Stomach smooth muscle (tissue), 2 donors: ENCODE data around the gene CPHXL.
A peak's percentile ranks its signal among the peaks of the same experiment; 100 is the strongest.

Source experiments
- H3K27ac ChIP-seq: one replicate; pipeline ENCODE4 v1.7.0; 2013; ENCODE audit warnings: mild to moderate bottlenecking, low read length, inconsistent platforms
- H3K27me3 ChIP-seq, 2 donors: one replicate each; pipeline ENCODE4 v1.7.0; 2013; ENCODE audit warnings: low read length in 2 of 2; ENCODE audit not compliant: insufficient read depth in 2 of 2, control insufficient read depth in 1 of 2
- H3K36me3 ChIP-seq, 2 donors: one replicate each; pipeline ENCODE4 v1.7.0; 2013; ENCODE audit warnings: low read length in 2 of 2; ENCODE audit not compliant: control insufficient read depth in 2 of 2, insufficient read depth in 2 of 2
- H3K4me1 ChIP-seq: one replicate; pipeline ENCODE4 v1.7.0; 2013; ENCODE audit warnings: low read length; ENCODE audit not compliant: control insufficient read depth, insufficient read depth
- H3K4me3 ChIP-seq, 2 donors: one replicate each; pipeline ENCODE4 v1.7.0; 2013; ENCODE audit warnings: low read length in 2 of 2
- H3K9ac ChIP-seq, 2 donors: one replicate each; pipeline ENCODE4 v1.7.0; 2013; ENCODE audit warnings: low read length in 2 of 2, mild to moderate bottlenecking in 1 of 2
- H3K9me3 ChIP-seq, 2 donors: one replicate each; pipeline ENCODE4 v1.7.0; 2013; ENCODE audit warnings: low read length in 2 of 2; ENCODE audit not compliant: control insufficient read depth in 2 of 2
- donor health status: healthy.
- donor health status: Pancreatic carcinoma.

The CPHXL gene

GRCh38 chr16:75726390-75726789, at the start of gene CPHXL:
CPHXL (minus strand) TSS chr16:75726490; CDS start chr16:75726442, 48 bp downstream.
- no peaks in the 10 kb centered on the region for H3K9me3 ChIP-seq
- H3K27me3 ChIP-seq, result no peaks in the 10 kb centered on the region
- H3K4me3 ChIP-seq, result no peak within 1 kb of the TSS
- H3K4me1 ChIP-seq, result no peaks in the 10 kb centered on the region
- no peak within 1 kb of the TSS for H3K27ac ChIP-seq
- H3K9ac ChIP-seq, result no peak within 1 kb of the TSS
- H3K36me3 ChIP-seq, result no peaks in the 10 kb centered on the region

- Histone ChIP-seq H3K27me3 (no peaks in the 10 kb centered on the region), H3K9ac (no peak overlapping the region), H3K4me1 (no peaks in the 10 kb centered on the region), H3K9me3 (no peaks in the 10 kb centered on the region), H3K36me3 (no peaks in the 10 kb centered on the region), H3K4me3 (no peak overlapping the region), H3K27ac (no peak overlapping the region)
These were observed 47.9 kb upstream of the CPHXL start for GRCh38 chr16:75774197-75774596.

- Histone ChIP-seq H3K4me1 (no peaks in the 10 kb centered on the region), H3K27me3 (no peaks in the 10 kb centered on the region), H3K9me3 (no peaks in the 10 kb centered on the region), H3K4me3 (no peak overlapping the region), H3K27ac (no peak overlapping the region), H3K9ac (no peak overlapping the region), H3K36me3 (no peaks in the 10 kb centered on the region)
These were observed 43.8 kb upstream of the CPHXL start for GRCh38 chr16:75770051-75770450.

- Histone ChIP-seq H3K27ac (no peak overlapping the region), H3K4me1 (no peaks in the 10 kb centered on the region), H3K4me3 (no peak overlapping the region), H3K9me3 (no peaks in the 10 kb centered on the region), H3K27me3 (no peaks in the 10 kb centered on the region), H3K36me3 (no peaks in the 10 kb centered on the region), H3K9ac (peak overlapping the region in 1 of 2 donors; percentile 1)
These were observed 38.0 kb upstream of the CPHXL start for GRCh38 chr16:75764154-75764768.

- Histone ChIP-seq H3K4me3 (no peak overlapping the region), H3K27ac (no peak overlapping the region), H3K27me3 (no peaks in the 10 kb centered on the region), H3K36me3 (no peaks in the 10 kb centered on the region), H3K9ac (no peak overlapping the region), H3K4me1 (no peaks in the 10 kb centered on the region), H3K9me3 (no peaks in the 10 kb centered on the region)
These were observed 36.9 kb upstream of the CPHXL start for GRCh38 chr16:75763204-75763603.

- H3K9ac ChIP-seq, result no peak overlapping the region
These were observed 36.5 kb upstream of the CPHXL start for GRCh38 chr16:75762746-75763145.

GRCh38 chr16:75761108-75761507, 34.8 kb upstream of the CPHXL start:
- Histone ChIP-seq H3K9me3 (no peaks in the 10 kb centered on the region), H3K36me3 (no peaks in the 10 kb centered on the region), H3K9ac (no peak overlapping the region), H3K4me3 (no peak overlapping the region), H3K27me3 (no peaks in the 10 kb centered on the region), H3K4me1 (no peaks in the 10 kb centered on the region), H3K27ac (no peak overlapping the region)

More at GRCh38 chr16:75762746-75763145, 36.5 kb upstream of the CPHXL start:
- no peaks in the 10 kb centered on the region for H3K36me3 ChIP-seq
- no peak overlapping the region for H3K27ac ChIP-seq
- no peak overlapping the region for H3K4me3 ChIP-seq
- no peaks in the 10 kb centered on the region for H3K9me3 ChIP-seq
- H3K4me1 ChIP-seq, result no peaks in the 10 kb centered on the region
- H3K27me3 ChIP-seq, result no peaks in the 10 kb centered on the region

- Histone ChIP-seq H3K27ac (no peak overlapping the region), H3K27me3 (no peaks in the 10 kb centered on the region), H3K9ac (no peak overlapping the region), H3K4me1 (no peaks in the 10 kb centered on the region), H3K36me3 (no peaks in the 10 kb centered on the region), H3K4me3 (no peak overlapping the region), H3K9me3 (no peaks in the 10 kb centered on the region)
These were observed 33.8 kb upstream of the CPHXL start for GRCh38 chr16:75760018-75760519.

- H3K4me1 ChIP-seq, result no peaks in the 10 kb centered on the region
- no peak overlapping the region for H3K27ac ChIP-seq
- H3K9me3 ChIP-seq, result no peaks in the 10 kb centered on the region
- H3K4me3 ChIP-seq, result no peak overlapping the region
- H3K9ac ChIP-seq, result no peak overlapping the region
- no peaks in the 10 kb centered on the region for H3K27me3 ChIP-seq
- H3K36me3 ChIP-seq, result no peaks in the 10 kb centered on the region
These were observed 31.9 kb upstream of the CPHXL start for GRCh38 chr16:75758215-75758614.

GRCh38 chr16:75754141-75754540, 27.9 kb upstream of the CPHXL start:
- H3K27ac ChIP-seq, result no peak overlapping the region

GRCh38 chr16:75750528-75750927, 24.2 kb upstream of the CPHXL start:
- no peaks in the 10 kb centered on the region for H3K36me3 ChIP-seq
- no peak overlapping the region for H3K4me3 ChIP-seq
- H3K9me3 ChIP-seq, result no peaks in the 10 kb centered on the region
- no peak overlapping the region for H3K27ac ChIP-seq
- H3K9ac ChIP-seq, result no peak overlapping the region
- H3K4me1 ChIP-seq, result no peaks in the 10 kb centered on the region
- H3K27me3 ChIP-seq, result no peaks in the 10 kb centered on the region

More at GRCh38 chr16:75754141-75754540, 27.9 kb upstream of the CPHXL start:
- Histone ChIP-seq H3K27me3 (no peaks in the 10 kb centered on the region), H3K36me3 (no peaks in the 10 kb centered on the region), H3K9me3 (no peaks in the 10 kb centered on the region), H3K9ac (no peak overlapping the region), H3K4me1 (no peaks in the 10 kb centered on the region), H3K4me3 (no peak overlapping the region)
